ENCODE data around the gene TCEA3. TPM values are rescaled to one million over a fixed set of nuclear protein-coding genes. Genes with fewer than 3 reads are reported as not detected.

The TCEA3 gene
- total and polyA plus RNA-seq, 10 of the 15 experiments (the other 5 are each of a cell fraction or from before 2014, with no cell fraction given) = 0.06 to 0.23 (median 0.08) TPM; not detected in 7

- FAIRE-seq = no peak
Observed at GRCh38 chr1:23428136-23428905, 3.8 kb upstream of the TCEA3 start.

DNA sequence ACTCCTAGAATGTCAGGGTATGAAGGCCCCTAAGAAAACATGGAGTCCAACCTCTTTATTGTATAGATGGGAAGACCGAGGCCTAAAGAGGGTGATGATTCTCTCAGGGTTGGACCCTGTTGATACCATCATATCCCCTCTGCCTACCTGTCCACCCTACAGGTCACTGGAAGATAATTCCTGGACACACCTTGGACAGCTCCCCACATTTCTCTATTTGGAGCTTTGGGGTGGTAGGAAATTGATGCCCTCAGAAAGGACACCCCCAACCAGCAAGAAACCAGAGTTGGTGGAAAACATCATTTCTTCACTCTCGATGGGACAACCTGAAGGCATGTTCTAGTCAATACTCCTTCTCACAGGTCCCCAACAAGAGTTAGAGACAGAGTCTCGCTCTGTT, 3.0 kb upstream of the TCEA3 start:
- Histone ChIP-seq H3K27me3 (replicated peaks in 1 of 2; ENCODE audit: control insufficient read depth in 2 of 2, insufficient read depth in 2 of 2, low read length in 1 of 2) (peaks cover 4 to 6% of the 10 kb centered on the region in 2 experiments; a peak in 3 of 4 replicates), H3K27ac (ENCODE audit: control insufficient read depth, insufficient read depth) (no peak overlapping the region), H3K36me3 (ENCODE audit: control insufficient read depth in 2 of 2, insufficient read depth in 2 of 2, low read length in 1 of 2) (no peaks in the 10 kb centered on the region), H3K4me2 (ENCODE audit: control insufficient read depth, insufficient read depth) (no peak overlapping the region), H3K9me3 (replicated peaks; ENCODE audit: control insufficient read depth, insufficient read depth, low read length) (no peaks in the 10 kb centered on the region), H3K9ac (ENCODE audit: control insufficient read depth, insufficient read depth, low read length) (no peak overlapping the region), H2AFZ (ENCODE audit: control insufficient read depth, low read depth, low read length) (no peak overlapping the region), H3K79me2 (ENCODE audit: control insufficient read depth, insufficient read depth, low read length) (no peaks in the 10 kb centered on the region), H4K20me1 (ENCODE audit: control insufficient read depth, insufficient read depth) (no peaks in the 10 kb centered on the region), H3K4me3 (no peak overlapping the region), H3K4me1 (ENCODE audit: control insufficient read depth, insufficient read depth, low read length) (no peaks in the 10 kb centered on the region; the same call in 1 of the 2 replicates)
- RAD21 ChIA-PET (ENCODE audit: unreplicated experiment) = no interaction called here
- in situ Hi-C loops (cut with MboI) (no loop called here), intact Hi-C loops (cut with micrococcal nuclease; ENCODE audit: unreplicated experiment) (no loop called here)
- SMC1A ChIA-PET (ENCODE audit: uncharacterized antibody, unreplicated experiment) = no interaction called here
- CTCF ChIA-PET = no interaction called here
- TF ChIP-seq CEBPZ (IDR thresholded peaks at IDR 0.05; ENCODE audit: low read depth, low read length) (no peak), REST (IDR thresholded peaks at IDR 0.05; ENCODE audit: low read depth, low read length) (peak; percentile 52; the same call in 1 of the 2 replicates)
- no peak for FAIRE-seq
- no peak for ATAC-seq
- no peak for DNase-seq (ENCODE audit: low read depth, low spot score)
- BruUV-seq (replicated peaks) = no TSS peak
- WGBS (ENCODE audit: insufficient coverage, insufficient replicate concordance, low lambda C conversion rate, missing lambda C conversion rate) = 19% methylated on average over 3 of the region's 3 CpGs
- POLR2A ChIA-PET = no interaction called here

More at GRCh38 chr1:23428136-23428905, 3.8 kb upstream of the TCEA3 start:
- Histone ChIP-seq H3K79me2 (ENCODE audit: control insufficient read depth, insufficient read depth, low read length) (no peaks in the 10 kb centered on the region), H2AFZ (ENCODE audit: control insufficient read depth, low read depth, low read length) (no peak overlapping the region), H3K9ac (ENCODE audit: control insufficient read depth, insufficient read depth, low read length) (no peak overlapping the region), H4K20me1 (ENCODE audit: control insufficient read depth, insufficient read depth) (no peaks in the 10 kb centered on the region), H3K4me2 (ENCODE audit: control insufficient read depth, insufficient read depth) (no peak overlapping the region), H3K9me3 (replicated peaks; ENCODE audit: control insufficient read depth, insufficient read depth, low read length) (no peaks in the 10 kb centered on the region), H3K4me3 (no peak overlapping the region), H3K4me1 (ENCODE audit: control insufficient read depth, insufficient read depth, low read length) (no peaks in the 10 kb centered on the region; the same call in 1 of the 2 replicates), H3K27me3 (replicated peaks in 1 of 2; ENCODE audit: control insufficient read depth in 2 of 2, insufficient read depth in 2 of 2, low read length in 1 of 2) (peaks cover 6% of the 10 kb centered on the region in 2 experiments; a peak in 2 of 4 replicates), H3K36me3 (ENCODE audit: control insufficient read depth in 2 of 2, insufficient read depth in 2 of 2, low read length in 1 of 2) (no peaks in the 10 kb centered on the region), H3K27ac (ENCODE audit: control insufficient read depth, insufficient read depth) (no peak overlapping the region)
- DNase-seq (ENCODE audit: low read depth, low spot score) (no peak), ATAC-seq (no peak)
- WGBS (ENCODE audit: insufficient coverage, insufficient replicate concordance, low lambda C conversion rate, missing lambda C conversion rate) = 0% methylated on average over 2 of the region's 2 CpGs
- TF ChIP-seq MEF2B (IDR thresholded peaks at IDR 0.05; ENCODE audit: partially characterized antibody, poor library complexity, severe bottlenecking) (peak; percentile 27), ZBED1 (IDR thresholded peaks at IDR 0.05; ENCODE audit: borderline replicate concordance) (no peak)
- BruUV-seq (replicated peaks) = no TSS peak
- in situ Hi-C loops (cut with MboI) (no loop called here), intact Hi-C loops (cut with micrococcal nuclease; ENCODE audit: unreplicated experiment) (no loop called here)
- SMC1A ChIA-PET (ENCODE audit: uncharacterized antibody, unreplicated experiment) = no interaction called here
- POLR2A ChIA-PET = no interaction called here
- RAD21 ChIA-PET (ENCODE audit: unreplicated experiment) = no interaction called here
- CTCF ChIA-PET = no interaction called here
